GM19372 (cell line): Measurements from ENCODE around the gene GTF2IRD1.
"Not testable (repeated sequence)": the region's sequence is repeated elsewhere in the genome, so short reads cannot be mapped to it uniquely, and the experiment has no call there.

Source experiments
- ATAC-seq: cut with Tn5 transposase; IDR thresholded peaks from one replicate; pipeline ENCODE4 v1.9.1; 2021; ENCODE audit warnings: mild to moderate bottlenecking, low read depth, moderate library complexity; ENCODE audit not compliant: unreplicated experiment

GTF2IRD1 gene

GRCh38 chr7:74507538-74508319, 54.0 kb downstream of the GTF2IRD1 start:
- no peak for ATAC-seq

- not testable (repeated sequence) for ATAC-seq
Observed at GRCh38 chr7:74509453-74509852, 55.7 kb downstream of the GTF2IRD1 start.

- no peak for ATAC-seq
Observed at GRCh38 chr7:74511345-74511744, 57.6 kb downstream of the GTF2IRD1 start.

- no peak for ATAC-seq
Observed at GRCh38 chr7:74512762-74513161, 59.1 kb downstream of the GTF2IRD1 start.

DNA sequence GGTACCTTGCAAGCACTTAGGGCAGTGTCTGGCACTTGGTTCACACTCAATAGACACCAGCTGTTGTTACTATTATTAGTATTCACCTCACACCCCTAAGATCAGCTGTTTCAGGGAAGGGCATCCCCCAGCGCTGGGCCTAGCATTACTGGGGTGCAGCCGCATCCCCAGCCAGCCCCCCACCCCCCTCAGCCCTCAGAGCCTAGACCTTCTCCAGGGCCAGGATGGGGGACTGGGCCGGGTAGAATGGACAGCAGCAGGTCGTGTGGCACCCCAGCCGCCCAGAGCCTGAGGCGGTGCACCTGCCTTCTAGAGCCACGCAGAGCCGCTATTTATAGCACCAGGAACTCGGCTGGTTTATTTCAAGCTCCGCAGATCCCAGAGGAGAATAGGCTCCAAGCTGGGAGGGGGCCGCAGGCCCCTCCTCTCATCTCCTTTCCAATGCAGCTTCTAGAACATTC, 60.5 kb downstream of the GTF2IRD1 start:
- ATAC-seq, result no peak

- no peak for ATAC-seq
Observed at GRCh38 chr7:74515276-74515675, 61.6 kb downstream of the GTF2IRD1 start.

DNA sequence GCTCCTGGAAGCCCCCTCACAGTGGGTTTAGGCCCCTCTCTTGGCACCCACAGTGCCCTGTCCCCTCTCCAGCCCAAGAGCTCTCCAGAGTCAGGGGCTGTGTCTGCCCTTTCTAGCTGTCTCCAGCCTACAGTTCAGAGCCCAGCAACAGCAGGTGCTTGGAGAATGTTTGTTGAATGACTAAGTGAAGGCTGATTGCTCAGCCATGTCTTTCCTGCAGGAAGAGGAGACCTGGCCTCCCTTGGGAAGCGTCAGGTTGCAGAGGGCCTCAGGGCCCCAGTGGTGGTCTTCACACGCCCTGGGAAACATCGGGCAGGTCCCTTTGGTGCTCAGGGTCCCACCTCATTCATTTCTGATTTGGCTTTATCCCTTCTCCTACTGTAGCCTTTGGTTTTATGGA, 62.5 kb downstream of the GTF2IRD1 start:
- ATAC-seq, result no peak

- no peak for ATAC-seq
Observed at GRCh38 chr7:74518041-74518440, 64.3 kb downstream of the GTF2IRD1 start.

DNA sequence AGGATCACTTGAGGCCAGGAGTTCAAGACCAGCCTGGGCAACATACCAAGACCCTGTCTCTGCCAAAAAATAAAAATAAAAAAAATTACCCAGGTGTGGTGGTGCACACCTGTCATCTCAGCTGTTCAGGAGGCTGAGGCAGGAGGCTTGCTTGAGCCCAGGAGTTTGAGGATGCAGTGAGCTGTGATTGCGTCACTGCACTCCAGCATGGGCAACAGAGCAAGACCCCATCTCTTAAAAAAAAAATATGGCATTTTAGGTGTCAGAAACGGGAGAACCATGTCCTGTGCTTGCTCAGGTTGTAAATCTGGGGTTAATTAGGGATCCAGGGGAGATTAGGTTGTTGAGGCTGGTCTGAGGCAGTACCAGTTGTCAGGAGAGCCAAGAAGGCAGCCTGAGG, 64.9 kb downstream of the GTF2IRD1 start:
- ATAC-seq, result no peak

GRCh38 chr7:74519395-74519794, 65.7 kb downstream of the GTF2IRD1 start:
- no peak for ATAC-seq

- ATAC-seq, result no peak
Observed at GRCh38 chr7:74521855-74522254, 68.1 kb downstream of the GTF2IRD1 start.

- no peak for ATAC-seq
Observed at GRCh38 chr7:74522281-74522905, 68.7 kb downstream of the GTF2IRD1 start.

GRCh38 chr7:74523015-74523414, 69.3 kb downstream of the GTF2IRD1 start:
- no peak for ATAC-seq

GRCh38 chr7:74525140-74525539, 71.4 kb downstream of the GTF2IRD1 start:
- ATAC-seq, result no peak

GRCh38 chr7:74525881-74526280, 72.2 kb downstream of the GTF2IRD1 start:
- no peak for ATAC-seq

DNA sequence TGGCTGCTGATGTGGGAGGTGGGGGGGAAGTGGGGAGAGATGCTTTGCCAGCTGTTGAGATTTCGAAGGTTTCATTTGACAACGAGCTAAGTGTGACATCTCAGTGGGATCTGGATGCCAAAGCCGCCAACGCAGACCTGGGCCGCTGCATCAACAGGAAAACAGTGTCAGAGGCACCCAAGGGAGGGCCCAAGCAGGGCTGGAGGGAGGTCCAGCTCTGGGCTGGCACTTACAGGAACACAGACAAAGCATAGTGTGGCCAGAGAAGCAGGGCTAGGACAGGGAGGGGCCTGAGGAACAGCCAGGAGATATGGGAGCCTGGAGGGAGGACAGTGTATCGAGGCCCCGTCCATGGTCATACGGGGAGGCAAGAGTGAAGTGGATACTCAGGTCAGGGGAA, 73.1 kb downstream of the GTF2IRD1 start:
- no peak for ATAC-seq

DNA sequence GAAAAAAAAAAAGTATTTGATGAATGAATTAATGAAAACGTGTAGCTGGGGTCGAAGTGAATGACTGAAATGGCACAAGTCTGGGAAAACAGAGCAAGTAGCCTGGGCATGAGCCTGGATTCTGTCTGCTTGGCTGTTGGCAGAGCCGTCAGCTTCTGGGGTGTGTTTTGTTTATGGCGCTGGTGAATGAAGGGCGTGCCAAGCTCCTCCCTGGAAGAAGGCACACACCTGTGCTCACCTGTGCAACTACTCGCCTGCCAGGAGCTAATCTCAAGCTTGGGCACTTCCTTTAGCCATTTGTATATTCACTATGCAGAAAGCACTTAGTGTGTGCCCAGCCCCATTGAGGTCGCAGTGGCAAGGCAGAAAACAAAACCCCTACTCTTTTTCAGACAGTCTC, 74.1 kb downstream of the GTF2IRD1 start:
- ATAC-seq, result no peak

GRCh38 chr7:74528773-74529172, 75.1 kb downstream of the GTF2IRD1 start:
- ATAC-seq, result not testable (repeated sequence)

- ATAC-seq, result no peak
Observed at GRCh38 chr7:74535951-74536356, 82.2 kb downstream of the GTF2IRD1 start.

- ATAC-seq, result not testable (repeated sequence)
Observed at GRCh38 chr7:74541937-74542336, 88.2 kb downstream of the GTF2IRD1 start.

GRCh38 chr7:74542558-74543117, 88.9 kb downstream of the GTF2IRD1 start:
- ATAC-seq, result no peak
